ENCODE data around the gene PCBP3.

Gene PCBP3

GRCh38 chr21:45919593-45919992 lies 276.1 kb downstream of the PCBP3 start:
- no peak for DNase-seq (ENCODE audit: low read depth in 1 of 2, low spot score in 1 of 2)

GRCh38 chr21:45920824-45921600 lies 277.5 kb downstream of the PCBP3 start:
- no peak for DNase-seq (ENCODE audit: low read depth in 1 of 2, low spot score in 1 of 2)

- no peak for DNase-seq (ENCODE audit: low read depth in 1 of 2, low spot score in 1 of 2)
These were observed 278.4 kb downstream of the PCBP3 start for GRCh38 chr21:45921917-45922316.

- no peak for DNase-seq (ENCODE audit: low read depth in 1 of 2, low spot score in 1 of 2)
These were observed 279.1 kb downstream of the PCBP3 start for GRCh38 chr21:45922648-45923047.

GRCh38 chr21:45923146-45923545 lies 279.6 kb downstream of the PCBP3 start:
- peak; percentile 40 to 41 for DNase-seq (ENCODE audit: low read depth in 1 of 2, low spot score in 1 of 2)

GRCh38 chr21:45926281-45926680 lies 282.8 kb downstream of the PCBP3 start:
- DNase-seq (ENCODE audit: low read depth in 1 of 2, low spot score in 1 of 2) = no peak

GRCh38 chr21:45927032-45927431 lies 283.5 kb downstream of the PCBP3 start:
- DNase-seq (ENCODE audit: low read depth in 1 of 2, low spot score in 1 of 2) = no peak

GRCh38 chr21:45927851-45928850 lies 284.6 kb downstream of the PCBP3 start:
- no peak for DNase-seq (ENCODE audit: low read depth in 1 of 2, low spot score in 1 of 2)

GRCh38 chr21:45929449-45929848 lies 285.9 kb downstream of the PCBP3 start:
- DNase-seq (ENCODE audit: low read depth in 1 of 2, low spot score in 1 of 2) = no peak

GRCh38 chr21:45930231-45930760 lies 286.8 kb downstream of the PCBP3 start:
- DNase-seq (ENCODE audit: low read depth in 1 of 2, low spot score in 1 of 2) = no peak

GRCh38 chr21:45930792-45931191 lies 287.3 kb downstream of the PCBP3 start:
- no peak for DNase-seq (ENCODE audit: low read depth in 1 of 2, low spot score in 1 of 2)

GRCh38 chr21:45931397-45931969 lies 288.0 kb downstream of the PCBP3 start:
- DNase-seq (ENCODE audit: low read depth in 1 of 2, low spot score in 1 of 2) = no peak

GRCh38 chr21:45932922-45933502 lies 289.5 kb downstream of the PCBP3 start:
- no peak for DNase-seq (ENCODE audit: low read depth in 1 of 2, low spot score in 1 of 2)

- no peak for DNase-seq (ENCODE audit: low read depth in 1 of 2, low spot score in 1 of 2)
These were observed 290.6 kb downstream of the PCBP3 start for GRCh38 chr21:45934085-45934484.

- DNase-seq (ENCODE audit: low read depth in 1 of 2, low spot score in 1 of 2) = no peak
These were observed 291.0 kb downstream of the PCBP3 start for GRCh38 chr21:45934554-45934953.

- DNase-seq (ENCODE audit: low read depth in 1 of 2, low spot score in 1 of 2) = no peak
These were observed 292.1 kb downstream of the PCBP3 start for GRCh38 chr21:45935628-45936027.

GRCh38 chr21:45937721-45938452 lies 294.4 kb downstream of the PCBP3 start:
- no peak for DNase-seq (ENCODE audit: low read depth in 1 of 2, low spot score in 1 of 2)

- no peak for DNase-seq (ENCODE audit: low read depth in 1 of 2, low spot score in 1 of 2)
These were observed 294.9 kb downstream of the PCBP3 start for GRCh38 chr21:45938453-45938755.

- no peak for DNase-seq (ENCODE audit: low read depth in 1 of 2, low spot score in 1 of 2)
These were observed 295.4 kb downstream of the PCBP3 start for GRCh38 chr21:45938811-45939520.

GRCh38 chr21:45939521-45940045 lies 296.1 kb downstream of the PCBP3 start:
- DNase-seq (ENCODE audit: low read depth in 1 of 2, low spot score in 1 of 2) = no peak

All from activated T-helper 1 cell treated with anti-CD3 and anti-CD28 coated beads, Interleukin-2, amount 50 U/mL, for 16 hours (primary cell).